NT2/D1 (cell line): ENCODE measurements around the gene PTPN20.

Experiments
- DNase-seq: peaks from one replicate; pipeline ENCODE4 v3.0.0-alpha.2; 2011; ENCODE audit warnings: low read depth, low spot score
- H3K27me3 ChIP-seq: 2 replicates; pipeline ENCODE4 v1.6.0; 2011; ENCODE audit warnings: mild to moderate bottlenecking; ENCODE audit not compliant: insufficient read length, insufficient read depth
- H3K36me3 ChIP-seq: 2 replicates; pipeline ENCODE4 v1.6.1; 2011; ENCODE audit warnings: mild to moderate bottlenecking, low read length, mixed read lengths; ENCODE audit not compliant: insufficient read depth, insufficient read length
- H3K4me1 ChIP-seq: 2 replicates; pipeline ENCODE4 v1.5.1; 2011; ENCODE audit not compliant: insufficient read depth, insufficient read length
- H3K4me3 ChIP-seq: 2 replicates; pipeline ENCODE4 v1.5.1; 2011; ENCODE audit warnings: low read depth; ENCODE audit not compliant: insufficient read length
- H3K9ac ChIP-seq: 2 replicates; pipeline ENCODE4 v1.6.0; 2011; ENCODE audit warnings: low read depth; ENCODE audit not compliant: insufficient read length
- H3K9me3 ChIP-seq: 2 replicates; pipeline ENCODE4 v1.5.1; 2011; ENCODE audit warnings: mild to moderate bottlenecking, low read length; ENCODE audit not compliant: insufficient read depth
- SUZ12 ChIP-seq: IDR thresholded peaks from 2 replicates; pipeline ENCODE4 v1.6.1; 2011; ENCODE audit not compliant: insufficient read length, insufficient read depth; ENCODE audit errors: extremely low read depth
- YY1 ChIP-seq: IDR thresholded peaks from 2 replicates; pipeline ENCODE4 v1.6.1; 2011; ENCODE audit not compliant: insufficient read length, insufficient read depth
- ZNF274 ChIP-seq: IDR thresholded peaks from 2 replicates; pipeline ENCODE4 v1.6.1; 2011; ENCODE audit warnings: mild to moderate bottlenecking, low read depth, low read length

Gene PTPN20

GRCh38 chr10:47049906-47050305 lies 138.7 kb downstream of the PTPN20 start:
- no peak for TF ChIP-seq ZNF274
- TF ChIP-seq SUZ12 = no peak
- DNase-seq = no peak
- H3K27me3 ChIP-seq = no peaks in the 10 kb centered on the region
- H3K4me1 ChIP-seq = no peaks in the 10 kb centered on the region
- H3K9ac ChIP-seq = no peak overlapping the region
- H3K36me3 ChIP-seq = no peaks in the 10 kb centered on the region
- no peak overlapping the region for H3K4me3 ChIP-seq
- H3K9me3 ChIP-seq = no peaks in the 10 kb centered on the region

- no peak overlapping the region for H3K4me3 ChIP-seq
- H3K27me3 ChIP-seq = no peaks in the 10 kb centered on the region
- no peak overlapping the region for H3K9ac ChIP-seq
- no peaks in the 10 kb centered on the region for H3K9me3 ChIP-seq
- no peak for DNase-seq
- no peak for TF ChIP-seq SUZ12
- TF ChIP-seq ZNF274 = no peak
- no peak for TF ChIP-seq YY1
- H3K36me3 ChIP-seq = no peaks in the 10 kb centered on the region
- no peaks in the 10 kb centered on the region for H3K4me1 ChIP-seq
Observed at GRCh38 chr10:47050618-47051455, 139.6 kb downstream of the PTPN20 start.

GRCh38 chr10:47051741-47052238 lies 140.6 kb downstream of the PTPN20 start:
- DNase-seq = no peak
- TF ChIP-seq SUZ12 (no peak), YY1 (no peak), ZNF274 (no peak)
- Histone ChIP-seq H3K9me3 (no peaks in the 10 kb centered on the region), H3K4me3 (no peak overlapping the region), H3K27me3 (no peaks in the 10 kb centered on the region), H3K36me3 (no peaks in the 10 kb centered on the region), H3K9ac (no peak overlapping the region), H3K4me1 (no peaks in the 10 kb centered on the region)
